SK-N-SH (cell line): ENCODE measurements around the gene TSPAN10. TPM values are rescaled to one million over a fixed set of nuclear protein-coding genes. Genes with fewer than 3 reads are reported as not detected.

ENCODE experiments used
- polyA plus RNA-seq, 3 experiments: library from polyadenylated mRNA; depleted of rRNA; stranded (reverse); fragments of >200 nt; gene quantifications; 2 replicates each; pipeline ENCODE4 v1.2.3, GENCODE V29; 2012
- small RNA-seq, 7 experiments: library from RNA; depleted of rRNA; stranded (forward); fragments of <200 nt; gene quantifications; one replicate each; pipeline ENCODE3, GENCODE V24; 2012

TSPAN10 gene
- polyA plus RNA-seq, 1 of the 3 experiments (the other 2 are of a cell fraction): 6.0 TPM

Small RNAs within 50 kb of the gene (small RNA-seq; reads per million reads assigned to genes)
- gene MIR6786: 0 to 0.48 (median 0) reads per million in 7 experiments

Other genes starting within 250 kb of the TSPAN10 start
- gene BAHCC1, start 241.7 kb upstream of the TSPAN10 start, polyA plus RNA-seq (2012; rRNA removed): 3.6 and 6.4 TPM in 2 replicates
- gene ACTG1, start 124.4 kb upstream of the TSPAN10 start, polyA plus RNA-seq (2012; rRNA removed): 3,367 and 7,871 TPM in 2 replicates
- gene FSCN2, start 108.8 kb upstream of the TSPAN10 start, polyA plus RNA-seq (2012; rRNA removed): 2.0 and 2.1 TPM in 2 replicates
- gene FAAP100, start 84.8 kb upstream of the TSPAN10 start, polyA plus RNA-seq (2012; rRNA removed): 17.1 and 18.9 TPM in 2 replicates
- 88.6 and 105 TPM in 2 replicates for gene NPLOC4, start 84 bp upstream of the TSPAN10 start, polyA plus RNA-seq (2012; rRNA removed)
- 4.4 and 5.0 TPM in 2 replicates for gene PDE6G, start 19.3 kb downstream of the TSPAN10 start, polyA plus RNA-seq (2012; rRNA removed)
- gene OXLD1, start 29.4 kb downstream of the TSPAN10 start, polyA plus RNA-seq (2012; rRNA removed): 103 and 124 TPM in 2 replicates
- gene CCDC137, start 29.5 kb downstream of the TSPAN10 start, polyA plus RNA-seq (2012; rRNA removed): 55.1 and 62.4 TPM in 2 replicates
- 148 and 166 TPM in 2 replicates for gene ARL16, start 46.6 kb downstream of the TSPAN10 start, polyA plus RNA-seq (2012; rRNA removed)
- 184 and 192 TPM in 2 replicates for gene HGS, start 46.8 kb downstream of the TSPAN10 start, polyA plus RNA-seq (2012; rRNA removed)
- 255 and 322 TPM in 2 replicates for gene MRPL12, start 66.2 kb downstream of the TSPAN10 start, polyA plus RNA-seq (2012; rRNA removed)
- 29.9 and 34.7 TPM in 2 replicates for gene SLC25A10, start 75.1 kb downstream of the TSPAN10 start, polyA plus RNA-seq (2012; rRNA removed)
- not detected in 2 replicates for gene GCGR, start 167.0 kb downstream of the TSPAN10 start, polyA plus RNA-seq (2012; rRNA removed)
- gene MCRIP1, start 196.1 kb downstream of the TSPAN10 start, polyA plus RNA-seq (2012; rRNA removed): 120 and 156 TPM in 2 replicates
- gene PPP1R27, start 197.9 kb downstream of the TSPAN10 start, polyA plus RNA-seq (2012; rRNA removed): 0.07 and 0.16 TPM in 2 replicates
- gene P4HB, start 223.3 kb downstream of the TSPAN10 start, polyA plus RNA-seq (2012; rRNA removed): 112 and 165 TPM in 2 replicates
- 184 and 385 TPM in 2 replicates for gene ARHGDIA, start 234.1 kb downstream of the TSPAN10 start, polyA plus RNA-seq (2012; rRNA removed)